Right hindlimb (tissue), 1 donor: ENCODE results near the gene RNPS1.
"Not testable (repeated sequence)": the region's sequence is repeated elsewhere in the genome, so short reads cannot be mapped to it uniquely, and the experiment has no call there.

Experiments used
- DNase-seq: peaks from one replicate; pipeline ENCODE4 v3.0.0-alpha.2; 2018

Gene RNPS1

GRCh38 chr16:2253293-2253692 lies 14.6 kb downstream of the RNPS1 start:
- no peak for DNase-seq

DNA sequence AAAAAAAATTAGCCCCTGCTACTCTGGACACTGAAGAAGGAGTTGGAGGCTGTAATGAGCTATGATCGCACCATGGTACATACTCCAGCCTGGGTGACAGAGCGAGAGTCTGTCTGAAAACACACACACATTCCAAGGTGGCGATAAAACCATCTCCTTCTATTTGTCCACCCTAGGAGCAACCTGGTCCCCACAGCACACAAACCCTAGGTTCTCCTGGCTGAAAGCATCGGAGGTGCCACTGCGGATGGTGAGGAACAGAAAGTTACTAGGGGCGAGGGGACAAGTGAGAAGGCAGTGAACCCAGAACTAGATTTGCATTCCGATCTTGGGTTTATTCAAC lies 15.1 kb downstream of the RNPS1 start:
- DNase-seq = no peak

GRCh38 chr16:2251296-2252111 lies 16.4 kb downstream of the RNPS1 start, which contains the start of gene ECI1:
Gene ECI1 (minus strand): TSS chr16:2251587. CDS start chr16:2251566, 21 bp downstream.
- peak; percentile 96 for DNase-seq

GRCh38 chr16:2250652-2251295 lies 17.2 kb downstream of the RNPS1 start:
- DNase-seq = no peak

GRCh38 chr16:2246301-2246885 lies 21.5 kb downstream of the RNPS1 start:
- no peak for DNase-seq

DNA sequence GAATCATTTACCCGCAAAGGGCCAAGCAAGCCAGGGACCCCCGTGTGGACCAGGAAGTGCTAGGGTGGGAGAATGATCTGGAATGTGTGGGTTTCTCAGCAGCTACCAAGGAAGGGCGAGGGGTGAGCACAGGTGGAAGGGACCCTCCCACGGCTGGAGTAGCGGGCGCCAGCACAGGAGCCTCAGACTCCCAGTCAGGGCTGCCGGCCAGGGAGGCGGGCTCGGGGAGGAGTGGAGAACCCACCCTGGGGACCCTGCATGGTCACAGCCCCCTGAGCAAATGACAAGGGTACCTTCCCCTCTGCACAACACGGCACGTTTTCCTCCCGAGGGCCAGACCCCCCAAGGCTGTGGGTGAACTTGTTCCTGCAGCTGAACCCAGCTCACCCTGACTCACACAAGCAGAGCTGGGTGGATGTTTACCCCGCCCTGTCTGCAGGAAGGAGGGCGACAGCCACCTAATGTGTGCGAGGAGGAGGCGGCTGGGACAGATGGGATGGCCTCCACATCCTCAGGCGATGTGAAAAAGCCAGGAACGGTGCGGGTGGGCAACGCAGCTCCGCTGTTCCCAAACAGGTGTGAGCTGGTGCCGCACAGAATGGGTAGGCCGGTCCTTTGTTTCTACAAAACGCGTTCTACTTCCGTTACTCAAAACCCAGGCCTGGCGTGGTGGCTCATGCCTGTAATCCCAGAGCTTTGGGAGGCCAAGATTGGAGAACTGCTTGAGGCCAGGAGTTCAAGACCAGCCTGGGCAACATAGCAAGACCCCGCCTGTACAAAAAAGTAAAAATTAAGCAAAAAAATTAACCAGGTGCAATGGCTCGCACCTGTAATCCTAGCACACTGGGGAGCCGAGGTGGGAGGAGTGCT lies 22.8 kb downstream of the RNPS1 start:
- DNase-seq = no peak

- no peak for DNase-seq
These were observed 23.6 kb downstream of the RNPS1 start for GRCh38 chr16:2244301-2244700.

DNA sequence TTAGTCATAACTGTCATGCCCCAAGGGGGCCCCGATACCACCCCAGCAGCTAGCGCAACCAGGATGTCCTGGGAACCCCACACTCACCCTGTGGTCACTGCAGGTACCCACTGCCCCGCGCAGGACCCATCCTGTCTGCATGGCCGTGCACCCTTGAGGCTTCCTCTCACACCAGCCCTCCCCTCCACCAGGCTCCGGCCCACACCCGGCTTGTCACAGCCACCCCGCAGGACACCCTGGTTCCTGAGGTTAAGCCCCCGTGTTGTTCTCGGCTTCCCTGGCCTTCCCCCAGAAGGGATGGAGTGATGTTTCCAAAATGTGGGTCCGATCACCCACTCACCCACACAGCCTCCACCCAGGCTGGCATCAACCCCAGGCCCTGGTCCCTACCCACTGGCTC lies 24.1 kb downstream of the RNPS1 start:
- no peak for DNase-seq

DNA sequence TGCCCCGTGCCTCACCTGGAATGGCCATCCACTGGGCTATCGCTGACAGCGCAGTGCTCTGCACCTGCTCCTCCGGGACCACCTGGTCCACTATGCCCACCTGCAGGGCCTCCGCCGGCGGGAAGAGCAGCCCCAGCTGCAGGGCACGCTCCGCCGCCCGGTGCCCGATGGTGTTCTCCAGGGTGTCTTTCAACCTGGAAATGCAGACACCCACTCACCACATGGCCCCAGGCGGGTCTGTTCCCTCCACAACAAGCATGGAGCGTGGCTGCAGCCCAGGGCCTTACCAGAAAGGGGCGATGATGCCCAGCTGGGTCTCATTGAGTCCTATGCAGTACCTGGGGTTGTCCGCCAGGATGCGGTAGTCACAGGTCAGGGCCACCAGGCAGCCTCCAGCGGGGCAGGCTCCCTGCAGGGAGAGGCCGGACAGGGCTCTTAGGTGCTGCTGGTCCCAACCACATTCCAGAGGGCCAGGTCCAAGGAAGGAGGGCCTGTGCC lies 24.8 kb downstream of the RNPS1 start:
- no peak for DNase-seq

- no peak for DNase-seq
These were observed 25.3 kb downstream of the RNPS1 start for GRCh38 chr16:2242598-2242997.

GRCh38 chr16:2240331-2240730 lies 27.6 kb downstream of the RNPS1 start:
- DNase-seq = not testable (repeated sequence)

GRCh38 chr16:2238838-2239675 lies 28.9 kb downstream of the RNPS1 start:
- DNase-seq = no peak

- DNase-seq = no peak
These were observed 29.6 kb downstream of the RNPS1 start for GRCh38 chr16:2238150-2238837.

- no peak for DNase-seq
These were observed 30.3 kb downstream of the RNPS1 start for GRCh38 chr16:2237493-2238149.

DNA sequence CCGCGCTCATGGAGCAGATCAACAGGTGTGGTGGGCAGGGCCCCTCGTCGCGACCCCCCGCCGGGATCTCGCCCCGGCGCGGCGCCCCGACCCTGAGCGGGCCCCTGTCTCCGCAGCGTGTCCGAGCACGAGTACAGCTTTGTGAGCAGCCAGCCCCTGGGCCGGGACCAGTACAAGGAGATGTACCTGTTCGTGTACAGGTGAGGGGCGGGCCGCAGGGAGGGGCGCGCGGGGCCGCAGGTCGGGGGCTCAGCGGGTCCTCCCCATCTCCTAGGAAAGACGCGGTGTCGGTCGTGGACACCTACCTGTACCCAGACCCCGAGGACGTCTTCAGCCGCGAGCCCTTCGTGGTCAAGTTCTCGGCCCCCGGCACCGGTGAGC lies 30.8 kb downstream of the RNPS1 start:
- DNase-seq = no peak

DNA sequence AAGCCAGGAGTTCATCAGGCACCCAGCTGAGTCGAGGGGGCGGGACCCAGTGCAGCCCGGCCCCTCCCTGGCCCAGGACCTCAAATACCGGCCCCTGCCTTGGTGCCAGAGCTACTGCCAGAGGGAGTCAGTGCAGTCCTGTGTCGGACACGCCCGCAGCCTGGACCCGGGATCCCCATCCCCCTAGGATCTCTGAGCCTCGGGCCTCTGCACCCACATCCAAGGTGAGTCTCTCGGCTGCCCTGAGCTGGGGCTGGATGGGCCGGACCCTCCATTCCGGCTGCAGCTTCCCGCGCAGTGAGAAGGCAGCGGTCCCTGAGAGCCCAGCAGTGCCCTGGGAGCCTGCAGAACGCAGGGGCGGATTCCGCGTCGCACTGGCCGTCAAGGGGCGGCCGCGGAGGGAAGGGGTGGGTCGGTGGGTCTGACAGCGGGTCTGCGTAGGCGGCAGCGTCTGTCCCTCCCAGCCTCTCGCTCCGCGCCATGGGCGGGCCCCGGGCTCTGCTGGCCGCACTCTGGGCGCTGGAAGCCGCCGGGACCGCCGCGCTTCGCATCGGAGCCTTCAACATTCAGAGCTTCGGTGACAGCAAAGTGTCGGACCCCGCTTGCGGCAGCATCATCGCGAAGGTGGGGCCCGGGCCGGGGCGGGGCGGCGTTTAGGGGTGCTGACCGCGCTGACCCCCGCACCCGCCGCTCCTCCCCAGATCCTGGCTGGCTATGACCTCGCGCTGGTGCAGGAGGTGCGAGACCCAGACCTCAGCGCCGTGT lies 31.4 kb downstream of the RNPS1 start, which contains the start of gene DNASE1L2:
DNASE1L2 (plus strand) TSS at position 108 of the 765 bp plus-strand sequence; CDS start at position 481, 373 bp downstream.
- DNase-seq = peak; percentile 70

DNA sequence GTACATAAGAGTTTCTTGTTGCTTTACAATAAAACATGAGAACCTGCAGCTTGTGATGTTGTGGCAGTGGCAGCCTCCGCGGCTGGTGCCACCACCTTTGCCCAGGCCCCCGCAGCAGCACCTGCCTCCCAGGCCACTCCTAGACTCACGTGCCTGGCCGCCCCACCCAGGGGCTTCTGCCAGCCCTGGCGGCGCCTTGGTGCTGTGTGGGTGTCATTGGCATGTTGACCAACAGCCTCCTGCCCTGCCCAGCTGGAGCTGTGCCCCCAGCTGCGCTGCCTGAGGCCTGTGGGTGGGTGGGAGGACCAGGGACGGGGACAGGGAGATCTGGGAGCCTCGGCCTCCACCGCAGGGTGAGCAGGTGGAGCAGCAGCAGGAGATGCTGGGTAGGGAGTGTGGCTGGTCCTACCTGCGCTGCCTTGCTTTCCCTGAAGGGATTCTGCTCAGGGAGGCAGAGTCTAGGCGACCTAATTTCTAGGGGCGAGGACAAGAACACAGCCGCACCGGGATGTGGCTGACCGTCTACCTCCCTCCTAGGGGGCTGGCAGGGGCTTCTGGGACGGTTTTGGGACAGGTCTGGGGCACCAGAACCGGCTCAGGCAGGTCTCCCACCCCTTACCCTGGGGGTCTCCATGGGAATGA lies 32.1 kb downstream of the RNPS1 start:
- DNase-seq = no peak

DNA sequence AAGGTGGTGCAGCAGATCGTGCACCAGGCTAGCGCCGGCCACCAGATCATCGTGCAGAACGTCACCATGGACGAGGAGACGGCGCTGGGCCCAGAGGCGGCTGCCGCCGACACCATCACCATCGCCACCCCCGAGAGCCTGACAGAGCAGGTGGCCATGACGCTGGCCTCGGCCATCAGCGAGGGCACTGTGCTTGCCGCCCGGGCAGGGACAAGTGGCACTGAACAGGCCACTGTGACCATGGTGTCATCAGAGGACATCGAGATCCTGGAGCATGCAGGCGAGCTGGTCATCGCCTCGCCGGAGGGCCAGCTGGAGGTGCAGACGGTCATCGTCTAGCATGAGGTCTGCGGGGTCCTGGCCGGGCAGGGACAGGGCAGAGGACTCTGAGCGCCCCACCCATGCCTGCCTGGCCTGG lies 32.7 kb downstream of the RNPS1 start:
- DNase-seq = no peak

DNA sequence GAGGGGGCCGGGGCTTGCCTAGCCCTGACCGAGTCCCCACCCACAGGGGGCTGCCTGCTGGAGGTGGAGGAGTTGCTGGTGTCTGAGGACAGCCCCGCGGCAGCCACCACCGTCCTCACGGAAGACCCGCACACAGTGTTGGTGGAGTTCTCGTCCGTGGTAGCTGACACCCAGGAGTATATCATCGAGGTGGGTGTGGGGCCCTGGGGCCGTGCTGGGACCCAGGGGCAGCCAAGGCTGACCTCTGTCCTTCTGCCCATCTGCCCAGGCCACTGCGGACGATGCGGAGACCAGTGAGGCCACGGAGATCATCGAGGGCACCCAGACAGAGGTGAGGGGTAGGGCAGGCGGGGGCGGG lies 33.1 kb downstream of the RNPS1 start:
- DNase-seq = no peak
